CD4-positive, alpha-beta T cell (primary cell): Measurements from ENCODE around the gene RAB1B. TPM values are rescaled to one million over a fixed set of nuclear protein-coding genes. Genes with fewer than 3 reads are reported as not detected.
A peak's percentile ranks its signal among the peaks of the same experiment; 100 is the strongest.
"Not testable (repeated sequence)": the region's sequence is repeated elsewhere in the genome, so short reads cannot be mapped to it uniquely, and the experiment has no call there.

Source experiments
- ATAC-seq: fragments of 200-7000 bp; cut with Tn5 transposase; one replicate; pipeline ENCODE4 v1.10.0; 2022; ENCODE audit warnings: mild to moderate bottlenecking; ENCODE audit not compliant: poor library complexity
- CTCF ChIA-PET: fragments of 350-600 bp; sonication (Branson Sonifier 250); formaldehyde crosslinking; loops from one replicate; lab custom pipeline; 2021; ENCODE audit warnings: antibody characterized with exemption, inconsistent platforms; lab: Charles Lee
- POLR2A ChIA-PET: fragments of 350-600 bp; sonication (Branson Sonifier 250); formaldehyde crosslinking; loops from one replicate; lab custom pipeline; 2021; ENCODE audit warnings: antibody characterized with exemption, inconsistent platforms; lab: Charles Lee
- DNase-seq, 14 experiments: peaks; one replicate each; pipeline ENCODE4 v3.0.0-alpha.2; 2013 to 2020; ENCODE audit warnings: mixed read lengths in 2 of 14
- H3K27ac ChIP-seq, 2 donors: one replicate each; pipeline versions ENCODE4 v1.5.1 to v1.7.0; 2013; ENCODE audit warnings: low read length in 2 of 2, low read depth in 1 of 2, mild to moderate bottlenecking in 1 of 2
- H3K27me3 ChIP-seq, 2 experiments: 1 replicate in 1 of 2; 2 replicates in 1 of 2; pipeline versions ENCODE4 v1.6.1 to v1.7.0; 2013; ENCODE audit warnings: low read length in 2 of 2, control low read depth in 1 of 2, mild to moderate bottlenecking in 1 of 2, moderate library complexity in 1 of 2; ENCODE audit not compliant: insufficient read depth in 2 of 2, control insufficient read depth in 1 of 2
- H3K36me3 ChIP-seq: one replicate; pipeline ENCODE4 v1.6.1; 2013; ENCODE audit warnings: low read length, control low read depth; ENCODE audit not compliant: insufficient read depth
- H3K4me1 ChIP-seq: one replicate; pipeline ENCODE4 v1.6.1; 2013; ENCODE audit warnings: low read length, control low read depth; ENCODE audit not compliant: insufficient read depth
- H3K4me3 ChIP-seq: one replicate; pipeline ENCODE4 v1.5.1; 2013; ENCODE audit warnings: mild to moderate bottlenecking, low read length, moderate library complexity
- H3K9me3 ChIP-seq, 2 experiments: 1 replicate in 1 of 2; 2 replicates in 1 of 2; pipeline versions ENCODE4 v1.6.1 to v1.7.0; 2013; ENCODE audit warnings: low read length in 2 of 2, mild to moderate bottlenecking in 2 of 2, control low read depth in 1 of 2, moderate library complexity in 1 of 2; ENCODE audit not compliant: control insufficient read depth in 1 of 2, insufficient read depth in 1 of 2
- H3K27ac Mint-ChIP-seq: one replicate; pipeline ENCODE4 v1.8.0; 2020; ENCODE audit warnings: mixed read lengths
- H3K27me3 Mint-ChIP-seq: one replicate; pipeline ENCODE4 v1.8.0; 2021; ENCODE audit warnings: mixed read lengths
- H3K36me3 Mint-ChIP-seq: one replicate; pipeline ENCODE4 v1.8.0; 2021; ENCODE audit warnings: low read depth, mixed read lengths
- H3K4me1 Mint-ChIP-seq: one replicate; pipeline ENCODE4 v1.8.0; 2021; ENCODE audit warnings: low read depth, mixed read lengths
- H3K4me3 Mint-ChIP-seq: one replicate; pipeline ENCODE4 v1.8.0; 2020; ENCODE audit warnings: mild to moderate bottlenecking, mixed read lengths
- H3K9me3 Mint-ChIP-seq: one replicate; pipeline ENCODE4 v1.8.0; 2020; ENCODE audit warnings: mixed read lengths
- CTCF ChIP-seq: fragments of 200-600 bp; IDR thresholded peaks from one replicate; pipeline ENCODE4 v1.8.0; 2022; ENCODE audit warnings: antibody characterized with exemption, mild to moderate bottlenecking
- intact Hi-C, 2 experiments: fragments of 100-400 bp; cut with DNase I in 1 of 2; cut with micrococcal nuclease in 1 of 2; formaldehyde crosslinking; loops; one replicate each; pipeline versions ENCODE4 v1.15.1 to v1.9.0; 2023 to 2025; cut with DNase I, micrococcal nuclease
- total RNA-seq, 174 experiments: library from RNA in 2 of 174; stranded (reverse) in 2 of 174; gene quantifications; one replicate each; pipeline ENCODE4 v1.2.3 and lab custom pipeline; 2021 to 2026

Gene RAB1B
- total RNA-seq, 2 experiments from 2014 or later, result 27.4 to 29.4 TPM

- Mint-ChIP-seq H3K9me3 (no peaks in the 10 kb centered on the region), H3K27ac (no peak overlapping the region), H3K4me3 (peak overlapping the region; percentile 38), H3K36me3 (peaks cover 69% of the 10 kb centered on the region), H3K4me1 (peaks cover 36% of the 10 kb centered on the region), H3K27me3 (no peaks in the 10 kb centered on the region)
- Histone ChIP-seq H3K27me3 (no peaks in the 10 kb centered on the region), H3K4me1 (peaks cover 55% of the 10 kb centered on the region), H3K4me3 (no peak overlapping the region), H3K36me3 (peaks cover 54% of the 10 kb centered on the region), H3K27ac (no peak overlapping the region), H3K9me3 (no peaks in the 10 kb centered on the region)
- intact Hi-C loops, result no loop called here
- POLR2A ChIA-PET, result no interaction called here
- TF ChIP-seq CTCF, result no peak
- CTCF ChIA-PET, result interaction anchor here (1.7 kb wide), 1 partner anchor 8 kb away, joined by 6 read pairs; no protein-coding TSS in a partner anchor
- ATAC-seq (no peak), DNase-seq (no peak)
These were observed 5.8 kb downstream of the RAB1B start for GRCh38 chr11:66274219-66274618.

GRCh38 chr11:66275396-66275795, 7.0 kb downstream of the RAB1B start:
- H3K4me3 Mint-ChIP-seq, result no peak overlapping the region
- Histone ChIP-seq H3K4me3 (no peak overlapping the region), H3K4me1 (peaks cover 51% of the 10 kb centered on the region), H3K9me3 (no peaks in the 10 kb centered on the region), H3K27ac (no peak overlapping the region), H3K27me3 (no peaks in the 10 kb centered on the region), H3K36me3 (peaks cover 53% of the 10 kb centered on the region)
- intact Hi-C loops, result no loop called here
- peaks cover 30% of the 10 kb centered on the region for H3K4me1 Mint-ChIP-seq
- no peaks in the 10 kb centered on the region for H3K9me3 Mint-ChIP-seq
- ChIA-PET CTCF (no interaction called here), POLR2A (no interaction called here)
- H3K36me3 Mint-ChIP-seq, result peaks cover 63% of the 10 kb centered on the region
- H3K27me3 Mint-ChIP-seq, result no peaks in the 10 kb centered on the region
- TF ChIP-seq CTCF, result no peak
- DNase-seq, result no peak
- no peak for ATAC-seq
- no peak overlapping the region for H3K27ac Mint-ChIP-seq

GRCh38 chr11:66275984-66276612, 7.7 kb downstream of the RAB1B start:
- DNase-seq (no peak), ATAC-seq (no peak)
- Histone ChIP-seq H3K4me3 (no peak overlapping the region), H3K4me1 (peaks cover 44% of the 10 kb centered on the region), H3K9me3 (no peaks in the 10 kb centered on the region), H3K36me3 (peaks cover 49% of the 10 kb centered on the region), H3K27me3 (no peaks in the 10 kb centered on the region), H3K27ac (no peak overlapping the region)
- no peaks in the 10 kb centered on the region for H3K27me3 Mint-ChIP-seq
- H3K4me1 Mint-ChIP-seq, result peaks cover 27% of the 10 kb centered on the region
- intact Hi-C loops, result no loop called here
- POLR2A ChIA-PET, result no interaction called here
- H3K4me3 Mint-ChIP-seq, result no peak overlapping the region
- H3K9me3 Mint-ChIP-seq, result no peaks in the 10 kb centered on the region
- H3K36me3 Mint-ChIP-seq, result peaks cover 58% of the 10 kb centered on the region
- CTCF ChIA-PET, result no interaction called here
- TF ChIP-seq CTCF, result no peak
- H3K27ac Mint-ChIP-seq, result no peak overlapping the region

- H3K27ac ChIP-seq, intact Hi-C loops, CTCF ChIA-PET, H3K27ac Mint-ChIP-seq, POLR2A ChIA-PET, H3K9me3 Mint-ChIP-seq, H3K9me3 ChIP-seq, H3K27me3 Mint-ChIP-seq, H3K27me3 ChIP-seq, ATAC-seq, DNase-seq, H3K4me3 ChIP-seq: not testable (repeated sequence)
- Mint-ChIP-seq H3K4me1 (peaks cover 32% of the 10 kb centered on the region), H3K4me3 (peak overlapping the region; percentile 42), H3K36me3 (peaks cover 56% of the 10 kb centered on the region)
- Histone ChIP-seq H3K4me1 (peaks cover 45% of the 10 kb centered on the region), H3K36me3 (peaks cover 49% of the 10 kb centered on the region)
These were observed 8.2 kb downstream of the RAB1B start for GRCh38 chr11:66276619-66277018.

GRCh38 chr11:66277064-66277463, 8.6 kb downstream of the RAB1B start:
- H3K27me3 Mint-ChIP-seq, H3K27ac ChIP-seq, DNase-seq, H3K9me3 ChIP-seq, H3K27ac Mint-ChIP-seq, H3K9me3 Mint-ChIP-seq, ATAC-seq, H3K4me3 ChIP-seq, H3K27me3 ChIP-seq, intact Hi-C loops: not testable (repeated sequence)
- Mint-ChIP-seq H3K4me3 (peak overlapping the region; percentile 42), H3K36me3 (peaks cover 51% of the 10 kb centered on the region), H3K4me1 (peaks cover 37% of the 10 kb centered on the region)
- Histone ChIP-seq H3K36me3 (peaks cover 44% of the 10 kb centered on the region), H3K4me1 (peaks cover 45% of the 10 kb centered on the region)
- POLR2A ChIA-PET, result interaction anchor here (6.5 kb wide), 1 partner anchor 8 kb away, joined by 34 read pairs; the partner anchor contains the start of gene RAB1B
- CTCF ChIA-PET, result interaction anchor here (1.0 kb wide), 1 partner anchor 54 kb away, joined by 6 read pairs; no protein-coding TSS in a partner anchor
